ENCODE data around the gene DCST2. TPM values are rescaled to one million over a fixed set of nuclear protein-coding genes. Genes with fewer than 3 reads are reported as not detected.

Gene DCST2
- total RNA-seq, 2 experiments from 2014 or later = 0.18 to 0.40 TPM

GRCh38 chr1:155064832-155065429 is 31.4 kb upstream of the DCST2 start:
- Mint-ChIP-seq H3K9me3 (no peaks in the 10 kb centered on the region), H3K27ac (no peak overlapping the region), H3K4me1 (peaks cover 37% of the 10 kb centered on the region), H3K36me3 (ENCODE audit: low read depth) (peaks cover 17% of the 10 kb centered on the region), H3K27me3 (no peaks in the 10 kb centered on the region), H3K4me3 (peak overlapping the region; percentile 90)
- ChIA-PET POLR2A (interaction anchor here (2.7 to 3.6 kb wide), 2 partner anchors 13 to 20 kb away, joined by 18 to 22 read pairs; partner anchors contain the start of gene EFNA3), CTCF (interaction anchor here (1.2 to 12.1 kb wide), 4 partner anchors 14 to 108 kb away, joined by 3 to 121 read pairs (median 4); partner anchors contain the start of genes ADAM15 and KRTCAP2)
- DNase-seq = no peak

GRCh38 chr1:155064111-155064831 is 30.7 kb upstream of the DCST2 start:
- Mint-ChIP-seq H3K4me1 (peaks cover 37% of the 10 kb centered on the region), H3K36me3 (ENCODE audit: low read depth) (peaks cover 17% of the 10 kb centered on the region), H3K27ac (peak overlapping the region; percentile 37), H3K9me3 (no peaks in the 10 kb centered on the region), H3K4me3 (peak overlapping the region; percentile 90), H3K27me3 (no peaks in the 10 kb centered on the region)
- no peak for DNase-seq
- CTCF ChIA-PET = interaction anchor here (0.6 to 12.1 kb wide), 5 partner anchors 13 to 109 kb away, joined by 3 to 121 read pairs (median 4); partner anchors contain the start of genes ADAM15 and KRTCAP2
- POLR2A ChIA-PET = interaction anchor here (2.7 to 3.6 kb wide), 2 partner anchors 14 to 21 kb away, joined by 18 to 22 read pairs; partner anchors contain the start of gene EFNA3

- H3K27ac Mint-ChIP-seq = peak within 1 kb of the TSS; percentile 37
- H3K4me3 Mint-ChIP-seq = peak within 1 kb of the TSS; percentile 90
- CTCF ChIA-PET = interaction anchor here (1.6 to 12.1 kb wide), 3 partner anchors 12 to 21 kb away, joined by 4 to 121 read pairs (median 65); partner anchors contain the start of gene ADAM15
- POLR2A ChIA-PET = interaction anchor here (0.7 to 3.6 kb wide), 5 partner anchors 11 to 127 kb away, joined by 3 to 22 read pairs (median 3); partner anchors contain the start of genes EFNA3 and PMVK
- H3K27me3 Mint-ChIP-seq = no peaks in the 10 kb centered on the region
- no peaks in the 10 kb centered on the region for H3K9me3 Mint-ChIP-seq
- H3K4me1 Mint-ChIP-seq = peaks cover 37% of the 10 kb centered on the region
- DNase-seq = peak; percentile 88
- H3K36me3 Mint-ChIP-seq (ENCODE audit: low read depth) = peaks cover 14% of the 10 kb centered on the region
Observed at GRCh38 chr1:155063550-155064110, 30.0 kb upstream of the DCST2 start, which contains the start of gene EFNA4. Gene EFNA4, plus strand, starts transcription at chr1:155063740. Its CDS starts 84 bp downstream, at chr1:155063824.

- Mint-ChIP-seq H3K9me3 (no peaks in the 10 kb centered on the region), H3K27ac (peak overlapping the region; percentile 8)
- POLR2A ChIA-PET = interaction anchor here (0.6 to 3.6 kb wide), 6 partner anchors 11 to 126 kb away, joined by 3 to 22 read pairs (median 3); partner anchors contain the start of genes EFNA3 and PMVK
Observed at GRCh38 chr1:155062702-155063411, 29.3 kb upstream of the DCST2 start.

GRCh38 chr1:155062151-155062686 is 28.6 kb upstream of the DCST2 start:
- ChIA-PET POLR2A (interaction anchor here (0.8 to 3.6 kb wide), 8 partner anchors 10 to 127 kb away, joined by 3 to 22 read pairs (median 3); partner anchors contain the start of gene EFNA3), CTCF (interaction anchor here (0.5 to 12.1 kb wide), 23 partner anchors 9 to 495 kb away, joined by 3 to 121 read pairs (median 4); partner anchors contain the start of genes ADAM15, CHRNB2, EFNA3 and FLAD1)
- peaks cover 10% of the 10 kb centered on the region for H3K36me3 Mint-ChIP-seq (ENCODE audit: low read depth)
- no peak overlapping the region for H3K27ac Mint-ChIP-seq
- DNase-seq = no peak
- H3K4me1 Mint-ChIP-seq = peaks cover 35% of the 10 kb centered on the region
- no peak overlapping the region for H3K4me3 Mint-ChIP-seq
- H3K9me3 Mint-ChIP-seq = no peaks in the 10 kb centered on the region
- H3K27me3 Mint-ChIP-seq = no peaks in the 10 kb centered on the region

More at GRCh38 chr1:155062702-155063411, 29.3 kb upstream of the DCST2 start:
- DNase-seq = peak; percentile 86
- no peaks in the 10 kb centered on the region for H3K27me3 Mint-ChIP-seq
- CTCF ChIA-PET = interaction anchor here (0.7 to 12.1 kb wide), 4 partner anchors 11 to 22 kb away, joined by 3 to 121 read pairs (median 34); partner anchors contain the start of gene ADAM15
- H3K36me3 Mint-ChIP-seq (ENCODE audit: low read depth) = peaks cover 11% of the 10 kb centered on the region
- H3K4me1 Mint-ChIP-seq = peaks cover 35% of the 10 kb centered on the region
- H3K4me3 Mint-ChIP-seq = peak overlapping the region; percentile 69

GRCh38 chr1:155061381-155062150 is 28.0 kb upstream of the DCST2 start:
- CTCF ChIA-PET = interaction anchor here (0.5 to 12.1 kb wide), 21 partner anchors 10 to 494 kb away, joined by 3 to 121 read pairs (median 4); partner anchors contain the start of genes ADAM15, CHRNB2, EFNA3 and FLAD1
- Mint-ChIP-seq H3K4me3 (peak overlapping the region; percentile 32), H3K9me3 (no peaks in the 10 kb centered on the region), H3K4me1 (peaks cover 35% of the 10 kb centered on the region), H3K27ac (peak overlapping the region; percentile 28), H3K36me3 (ENCODE audit: low read depth) (peaks cover 7% of the 10 kb centered on the region), H3K27me3 (no peaks in the 10 kb centered on the region)
- peak; percentile 95 for DNase-seq
- POLR2A ChIA-PET = interaction anchor here (0.8 to 1.4 kb wide), 8 partner anchors 9 to 126 kb away, joined by 3 to 4 read pairs (median 4); partner anchors contain the start of gene EFNA3

GRCh38 chr1:155060736-155061135 is 27.2 kb upstream of the DCST2 start:
- Mint-ChIP-seq H3K36me3 (ENCODE audit: low read depth) (peaks cover 16% of the 10 kb centered on the region), H3K27ac (no peak overlapping the region), H3K4me1 (peaks cover 30% of the 10 kb centered on the region), H3K9me3 (no peaks in the 10 kb centered on the region), H3K4me3 (no peak overlapping the region), H3K27me3 (no peaks in the 10 kb centered on the region)
- POLR2A ChIA-PET = interaction anchor here (1.1 to 1.4 kb wide), 3 partner anchors 8 to 67 kb away, joined by 3 to 4 read pairs (median 4); partner anchors contain the start of gene EFNA3
- no peak for DNase-seq
- CTCF ChIA-PET = interaction anchor here (1.3 to 12.1 kb wide), 10 partner anchors 9 to 67 kb away, joined by 3 to 121 read pairs (median 6); partner anchors contain the start of genes ADAM15, EFNA3 and LENEP

GRCh38 chr1:155057788-155058211 is 24.2 kb upstream of the DCST2 start:
- POLR2A ChIA-PET = interaction anchor here (2.0 kb wide), 1 partner anchor 13 kb away, joined by 5 read pairs; no protein-coding TSS in a partner anchor
- Mint-ChIP-seq H3K27me3 (no peaks in the 10 kb centered on the region), H3K4me1 (peaks cover 24% of the 10 kb centered on the region), H3K36me3 (ENCODE audit: low read depth) (peaks cover 19% of the 10 kb centered on the region), H3K27ac (no peak overlapping the region), H3K4me3 (no peak overlapping the region), H3K9me3 (no peaks in the 10 kb centered on the region)
- CTCF ChIA-PET = interaction anchor here (8.3 to 12.1 kb wide), 2 partner anchors 15 to 27 kb away, joined by 107 to 121 read pairs; no protein-coding TSS in a partner anchor
- no peak for DNase-seq

- POLR2A ChIA-PET = interaction anchor here (1.2 to 2.0 kb wide), 2 partner anchors 12 to 74 kb away, joined by 4 to 5 read pairs; partner anchors contain the start of gene FLAD1
- Mint-ChIP-seq H3K4me3 (no peak overlapping the region), H3K9me3 (no peaks in the 10 kb centered on the region), H3K27ac (no peak overlapping the region), H3K27me3 (no peaks in the 10 kb centered on the region), H3K4me1 (peaks cover 26% of the 10 kb centered on the region), H3K36me3 (ENCODE audit: low read depth) (peaks cover 19% of the 10 kb centered on the region)
- CTCF ChIA-PET = interaction anchor here (1.5 to 12.1 kb wide), 3 partner anchors 14 to 35 kb away, joined by 3 to 121 read pairs (median 107); no protein-coding TSS in a partner anchor
- DNase-seq = no peak
Observed at GRCh38 chr1:155057104-155057503, 23.5 kb upstream of the DCST2 start.

GRCh38 chr1:155053531-155054105 is 20.0 kb upstream of the DCST2 start:
- Mint-ChIP-seq H3K27me3 (no peaks in the 10 kb centered on the region), H3K4me3 (peak overlapping the region; percentile 84), H3K36me3 (ENCODE audit: low read depth) (peaks cover 15% of the 10 kb centered on the region), H3K27ac (peak overlapping the region; percentile 84), H3K9me3 (no peaks in the 10 kb centered on the region), H3K4me1 (peaks cover 30% of the 10 kb centered on the region)
- ChIA-PET CTCF (interaction anchor here (1.0 to 8.3 kb wide), 9 partner anchors 8 to 117 kb away, joined by 4 to 107 read pairs (median 5); partner anchors contain the start of genes EFNA4, FLAD1 and PMVK), POLR2A (interaction anchor here (2.1 to 2.4 kb wide), 2 partner anchors 80 to 117 kb away, joined by 5 to 9 read pairs; partner anchors contain the start of genes CKS1B and PMVK)
- DNase-seq = no peak
